GM23338 (cell line): Measurements from ENCODE around the gene RPS25.

ENCODE experiments used
- CTCF ChIP-seq, 2 experiments: fragments of 200-600 bp in 1 of 2; sonication (generic) in 1 of 2; conservative IDR thresholded peaks; 2 replicates each; pipeline versions ENCODE4 v1.5.1 to v1.6.1; 2016 to 2017; ENCODE audit warnings: antibody characterized with exemption in 2 of 2, low read depth in 2 of 2, mild to moderate bottlenecking in 2 of 2, moderate library complexity in 1 of 2
- EZH2 ChIP-seq: fragments of 200-600 bp; sonication (generic); IDR thresholded peaks from one replicate; pipeline ENCODE4 v1.8.0; 2017; ENCODE audit warnings: antibody characterized with exemption, mild to moderate bottlenecking, low read depth; ENCODE audit not compliant: unreplicated experiment
- EZH2phosphoT487 ChIP-seq: fragments of 200-600 bp; sonication (generic); IDR thresholded peaks from one replicate; pipeline ENCODE4 v1.8.1; 2018; ENCODE audit warnings: antibody characterized with exemption; ENCODE audit not compliant: unreplicated experiment
- NANOG ChIP-seq: IDR thresholded peaks from 2 replicates; pipeline ENCODE4 v1.6.1; 2016; ENCODE audit warnings: antibody characterized with exemption, borderline replicate concordance
- POLR2AphosphoS5 ChIP-seq: IDR thresholded peaks from 2 replicates; pipeline ENCODE4 v1.6.1; 2016; ENCODE audit warnings: antibody characterized with exemption, low read depth

- TF ChIP-seq CTCF (conservative IDR thresholded peaks at IDR 0.05; ENCODE audit: low read depth in 2 of 2): no peak
- TF ChIP-seq POLR2AphosphoS5: no peak
- no peak for TF ChIP-seq NANOG
- TF ChIP-seq EZH2phosphoT487: no peak
- TF ChIP-seq EZH2: no peak
These were observed 7.4 kb upstream of the RPS25 start for GRCh38 chr11:119025541-119025940.
